ENCODE measurements around the gene TBPL1.
"Not testable (repeated sequence)": the region's sequence is repeated elsewhere in the genome, so short reads cannot be mapped to it uniquely, and the experiment has no call there.

Gene TBPL1

DNA sequence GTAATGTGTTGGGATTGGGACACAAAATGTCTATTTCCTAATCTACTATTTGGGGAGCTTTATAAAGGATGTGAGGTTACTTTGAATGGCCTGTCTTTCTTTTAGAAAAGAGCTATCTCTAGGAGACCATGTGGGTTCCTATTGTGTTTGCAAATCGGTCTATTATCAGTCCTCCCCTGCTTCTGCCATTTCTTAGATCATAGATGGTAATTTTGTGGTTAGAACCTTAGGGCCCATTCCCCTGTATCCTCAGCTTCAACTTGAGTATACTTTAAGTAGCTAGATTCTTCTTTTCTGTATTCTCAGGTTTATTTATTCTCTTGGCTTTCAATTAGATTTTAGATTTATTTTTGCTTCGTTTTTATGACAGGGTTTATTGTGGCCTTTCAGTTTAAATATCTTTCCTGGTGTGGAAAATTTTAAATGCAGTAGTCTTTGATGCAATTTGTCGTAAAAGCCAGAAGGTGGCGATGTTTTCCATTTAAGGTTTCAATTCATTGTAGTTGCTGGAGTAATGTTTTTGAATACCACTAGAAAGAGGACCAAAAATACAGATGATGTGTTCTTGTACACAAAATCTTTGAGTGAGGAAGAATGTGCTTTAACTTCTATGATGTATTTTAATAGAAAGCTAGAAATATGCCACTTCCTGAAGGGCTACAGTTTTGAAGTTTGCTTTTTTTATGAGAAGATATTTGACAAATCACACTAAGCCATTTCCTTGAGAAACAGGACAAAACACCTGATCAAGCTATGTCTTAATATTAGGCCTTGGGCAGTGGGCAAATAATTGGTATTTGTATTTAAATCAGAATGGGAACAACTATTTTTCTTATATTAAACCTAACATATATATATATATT is 20.3 kb downstream of the TBPL1 start:
- DNase-seq (ENCODE audit: low spot score): peak; percentile 78

DNA sequence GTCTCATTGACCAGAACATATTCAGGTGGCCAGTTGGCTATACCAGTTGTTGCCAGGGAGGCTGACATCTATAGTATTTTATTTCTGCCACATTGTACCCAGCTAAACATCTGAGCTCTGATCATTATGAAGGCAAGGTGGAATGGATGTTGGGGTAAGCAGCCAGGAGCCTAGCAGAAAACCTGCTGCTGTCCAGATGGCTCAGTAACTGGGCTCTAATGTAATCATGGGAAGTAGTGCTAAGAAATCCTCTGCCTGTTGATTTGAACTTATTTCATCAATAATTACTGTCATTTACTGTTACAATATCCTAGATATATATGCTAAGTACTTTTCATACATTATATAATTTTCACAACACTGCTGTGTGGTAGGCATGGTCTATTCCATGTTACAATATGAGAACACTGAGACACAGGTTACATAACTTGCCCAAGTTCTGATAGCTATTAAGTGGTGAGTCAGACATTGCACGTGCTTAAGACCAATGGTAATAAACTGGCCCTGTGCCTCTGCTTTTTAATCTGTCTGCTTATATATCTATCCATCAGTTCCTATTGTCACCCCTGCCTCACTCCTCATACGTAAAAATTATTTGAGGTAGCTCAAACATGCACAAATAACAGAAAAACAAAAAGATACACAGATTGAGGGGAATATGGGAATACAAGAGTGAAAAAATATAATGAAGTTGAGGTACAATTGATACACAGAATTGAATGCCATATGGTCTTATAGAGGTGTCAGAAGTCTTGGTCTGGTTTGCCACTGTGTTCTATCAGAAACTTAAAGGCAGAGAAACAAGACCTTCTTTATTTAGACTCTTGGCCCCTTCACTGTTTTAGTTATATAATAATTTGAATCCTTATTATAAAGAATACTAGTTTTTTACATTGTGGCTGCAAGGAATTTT is 25.2 kb downstream of the TBPL1 start:
- DNase-seq (ENCODE audit: low spot score): peak; percentile 9

DNA sequence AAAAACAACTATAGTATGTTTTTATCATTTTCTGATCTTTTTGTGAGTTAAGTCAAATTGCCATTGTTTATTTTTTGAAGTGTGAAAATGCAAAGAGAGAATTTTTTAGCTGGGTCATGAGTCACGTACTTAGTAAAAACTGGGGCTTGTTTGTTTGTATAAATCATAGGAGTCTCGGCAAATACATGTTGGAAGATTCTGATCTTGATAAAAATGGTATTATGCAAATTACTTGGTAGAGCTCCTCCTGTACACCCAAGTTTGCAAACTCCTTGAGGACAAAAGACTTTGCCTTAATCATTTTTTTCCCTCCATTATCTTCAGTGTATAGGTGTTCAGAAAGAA is 25.8 kb downstream of the TBPL1 start:
- DNase-seq (ENCODE audit: low spot score): no peak

DNA sequence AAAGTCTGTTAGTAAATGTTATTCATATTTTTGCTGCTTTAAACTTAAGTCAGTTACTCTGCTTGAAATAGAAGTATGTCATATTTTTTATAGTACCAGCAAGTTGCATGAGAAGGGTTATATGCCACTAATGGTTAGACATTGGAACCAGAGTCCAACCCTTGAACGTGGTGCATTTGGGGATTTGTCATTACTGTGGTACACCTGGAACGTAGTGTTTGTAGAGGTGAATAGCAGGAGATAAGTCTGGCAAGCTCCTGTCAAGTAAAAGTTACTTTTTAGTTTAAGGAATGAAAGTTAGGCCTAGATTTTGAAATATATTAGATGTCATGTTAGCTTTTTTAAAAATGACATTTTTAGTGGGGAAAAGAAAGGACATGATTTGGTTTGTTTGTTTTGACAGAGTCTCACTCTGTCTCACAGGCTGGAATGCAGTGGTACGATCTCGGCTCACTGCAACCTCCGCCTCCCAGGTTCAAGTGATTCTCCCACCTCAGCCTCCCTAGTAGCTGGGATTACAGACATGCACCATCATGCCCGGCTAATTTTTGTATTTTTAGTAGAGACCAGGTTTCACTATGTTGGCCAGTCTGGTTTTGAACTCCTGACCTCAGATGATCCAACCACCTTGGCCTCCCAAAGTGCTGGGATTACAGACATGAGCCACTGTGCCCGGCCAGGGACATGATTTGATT is 26.4 kb downstream of the TBPL1 start:
- not testable (repeated sequence) for DNase-seq (ENCODE audit: low spot score)

DNA sequence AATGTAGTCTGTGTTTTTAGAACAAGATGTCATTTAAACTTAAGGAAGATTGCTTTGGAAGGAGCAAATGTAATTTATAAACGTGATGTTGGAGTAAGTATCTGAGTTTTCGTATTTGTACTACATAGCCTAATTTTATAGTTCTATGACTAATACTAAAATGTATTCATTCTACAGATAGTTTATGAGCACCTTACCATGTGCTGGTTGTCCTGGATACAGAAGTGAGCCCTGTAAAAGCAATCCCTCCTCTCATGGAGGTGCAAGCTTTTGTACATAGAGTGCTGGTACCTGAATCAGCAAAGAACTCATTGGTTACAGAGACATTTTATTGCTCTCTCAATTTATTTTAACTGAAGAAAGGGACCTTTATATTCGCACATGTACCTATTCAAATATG is 27.1 kb downstream of the TBPL1 start:
- DNase-seq (ENCODE audit: low spot score): no peak

DNA sequence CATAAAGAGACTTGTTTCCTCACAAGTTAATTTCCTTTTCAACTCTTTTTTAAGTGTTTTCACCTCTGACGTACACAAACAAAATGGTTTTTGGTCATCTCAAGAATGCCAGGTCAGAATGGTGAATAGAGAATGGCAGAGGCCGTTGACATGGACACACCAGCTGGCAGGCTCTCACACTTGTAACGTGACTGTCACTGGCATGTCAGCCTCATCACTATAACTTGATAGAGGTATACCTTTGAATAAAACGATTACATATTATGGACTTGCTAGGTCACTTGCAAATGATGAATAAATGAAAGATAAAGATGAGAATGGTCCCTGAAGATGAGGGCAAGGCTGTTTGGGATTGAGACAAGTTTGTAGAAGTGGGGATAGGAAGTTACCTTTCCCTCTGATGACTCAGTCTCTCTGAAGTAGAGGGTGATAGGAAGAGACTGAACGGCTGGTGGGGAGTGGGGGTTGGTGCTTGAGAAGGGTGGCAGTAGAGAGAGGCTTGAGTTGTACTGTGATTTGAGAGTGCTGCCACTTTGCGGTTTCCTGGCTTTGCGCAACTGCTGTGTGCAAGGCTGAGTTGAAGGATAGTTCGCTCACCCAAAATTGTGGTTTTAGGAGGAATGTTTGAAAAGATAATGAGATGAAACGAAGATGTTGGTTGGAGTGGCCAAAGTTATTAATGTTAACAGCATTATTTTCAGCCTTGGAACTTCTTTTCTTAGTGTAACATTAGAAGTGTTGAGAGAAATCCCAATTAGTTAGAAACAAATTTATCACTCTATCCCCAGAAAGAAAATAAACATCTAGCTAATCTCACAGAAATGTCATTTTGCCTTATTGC is 30.3 kb downstream of the TBPL1 start:
- no peak for DNase-seq (ENCODE audit: low spot score)

DNA sequence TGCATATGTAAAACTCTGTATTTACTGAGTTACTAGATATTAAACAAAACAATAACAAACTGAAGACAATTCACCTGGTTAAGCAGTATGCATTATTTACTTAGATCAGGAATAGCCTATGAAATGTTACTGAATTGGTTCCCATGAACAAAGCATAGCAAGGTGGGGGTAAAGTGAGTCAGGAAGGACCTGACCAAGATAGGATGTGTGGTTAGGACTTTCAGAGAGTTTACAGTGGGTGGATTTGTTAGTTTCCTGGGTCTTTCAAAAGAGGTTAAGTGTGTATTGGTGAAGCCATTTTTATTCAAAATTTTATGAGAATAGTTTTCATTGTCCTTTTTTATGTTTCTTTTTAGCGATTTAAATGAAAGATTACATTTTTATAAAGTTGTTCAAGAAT is 32.9 kb downstream of the TBPL1 start:
- DNase-seq (ENCODE audit: low spot score): no peak

DNA sequence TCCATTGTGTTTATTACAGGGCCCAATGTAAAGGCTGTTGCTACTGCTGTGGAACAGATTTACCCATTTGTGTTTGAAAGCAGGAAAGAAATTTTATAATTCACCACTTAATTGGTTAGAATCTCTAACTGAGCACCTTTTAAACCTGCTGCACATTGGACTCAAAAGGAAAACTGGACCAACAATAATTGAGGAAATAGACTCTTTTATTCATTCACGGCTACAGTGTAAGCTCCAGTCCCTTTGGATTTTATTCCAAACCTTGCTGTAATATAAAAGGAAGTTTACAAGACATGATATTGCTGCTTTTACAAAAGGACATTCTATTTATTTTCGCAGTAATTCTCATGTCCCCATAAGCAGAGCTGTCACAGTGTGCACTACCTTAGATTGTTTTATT is 33.9 kb downstream of the TBPL1 start:
- no peak for DNase-seq (ENCODE audit: low spot score)

DNA sequence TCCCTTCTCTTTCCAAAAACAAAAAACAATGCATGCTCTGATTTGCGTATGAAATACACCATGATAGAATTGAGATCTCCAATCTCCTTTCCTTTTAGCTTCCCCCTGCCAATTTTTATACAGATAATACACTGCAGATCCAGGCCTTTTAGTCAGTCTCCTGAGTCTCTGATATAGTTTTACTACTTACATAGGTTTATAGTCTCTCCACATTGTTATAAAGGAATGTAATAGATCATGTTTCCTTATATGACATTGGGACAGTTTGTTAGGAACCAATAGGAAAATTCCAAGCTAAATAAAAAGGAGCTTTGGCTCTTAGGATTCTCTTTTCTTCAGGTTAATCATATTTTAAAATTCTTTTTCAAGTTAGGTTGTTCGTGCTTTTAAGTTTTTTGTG is 36.5 kb downstream of the TBPL1 start:
- DNase-seq (ENCODE audit: low spot score): no peak

DNA sequence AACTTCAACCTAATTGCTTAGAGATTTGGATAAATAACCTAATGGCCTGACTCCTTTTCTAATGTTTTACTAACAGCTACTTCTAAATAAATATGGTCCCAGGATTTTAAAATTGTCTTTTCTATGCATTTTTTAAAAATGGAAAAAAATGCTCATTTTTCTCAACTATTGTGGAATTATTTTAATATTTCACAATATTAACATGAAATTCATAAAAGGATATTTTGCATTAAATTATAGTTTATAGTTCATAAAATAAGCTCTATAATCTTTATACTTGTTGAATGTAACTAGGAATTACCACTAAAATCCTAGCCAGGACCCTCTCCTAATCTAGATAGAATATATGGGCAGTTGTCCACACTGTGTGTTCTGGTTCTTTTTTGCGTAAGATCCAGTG is 37.3 kb downstream of the TBPL1 start:
- no peak for DNase-seq (ENCODE audit: low spot score)

DNA sequence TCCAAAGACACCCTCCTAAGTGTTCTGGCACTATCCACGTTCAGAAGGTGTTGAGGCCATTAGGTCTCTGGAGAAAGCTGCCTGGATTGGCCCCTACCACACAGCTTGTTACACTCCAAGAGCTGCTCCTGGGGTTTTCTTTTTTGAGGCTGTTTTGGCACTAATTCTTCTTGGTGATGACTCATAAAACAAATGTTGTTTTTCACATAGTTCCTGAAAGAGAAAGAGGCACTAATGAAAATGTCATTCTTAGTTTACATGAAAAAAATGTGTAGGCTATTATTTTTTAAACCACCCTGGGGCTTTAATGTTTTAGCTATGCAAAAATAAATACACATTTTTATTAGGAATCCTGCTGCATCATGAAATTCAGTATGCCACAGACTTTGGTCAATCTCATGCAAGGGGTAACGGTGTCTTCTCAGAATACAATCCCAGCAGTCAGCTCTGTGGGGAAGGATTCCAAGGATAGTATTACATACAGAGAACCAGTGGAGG is 38.1 kb downstream of the TBPL1 start:
- DNase-seq (ENCODE audit: low spot score): peak; percentile 5

DNA sequence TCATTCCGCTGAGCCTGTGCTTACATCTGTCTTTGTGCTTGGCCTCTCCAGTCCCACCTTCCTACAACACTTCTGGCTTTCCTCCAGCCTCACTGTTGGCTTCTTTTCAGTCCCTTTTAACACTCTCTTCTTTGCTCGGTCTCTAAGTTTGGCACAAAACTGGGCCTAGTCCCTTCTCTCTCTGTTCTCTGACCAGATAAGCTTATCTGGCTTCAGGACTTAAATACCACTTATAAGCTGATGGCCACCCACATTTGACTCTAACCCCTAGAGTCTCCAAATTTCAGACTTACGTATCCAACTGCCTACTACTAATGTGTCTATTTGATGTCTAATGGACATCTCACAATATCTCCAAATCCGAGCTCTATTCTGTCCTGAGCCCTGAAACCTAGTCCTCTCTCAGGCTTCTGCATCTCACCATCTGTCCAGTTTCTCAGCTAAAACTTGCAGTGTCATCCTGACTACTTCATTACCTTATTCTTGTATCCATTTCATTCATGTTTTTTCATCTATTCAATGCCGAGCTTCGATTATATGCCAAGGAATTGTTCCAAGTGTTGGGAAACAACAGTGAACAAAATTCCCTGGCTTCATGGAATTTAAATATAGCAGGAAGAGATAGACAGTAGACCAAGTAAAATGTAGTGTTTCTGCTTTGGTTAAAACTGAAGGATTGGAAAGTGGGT is 40.1 kb downstream of the TBPL1 start:
- DNase-seq (ENCODE audit: low spot score): no peak

DNA sequence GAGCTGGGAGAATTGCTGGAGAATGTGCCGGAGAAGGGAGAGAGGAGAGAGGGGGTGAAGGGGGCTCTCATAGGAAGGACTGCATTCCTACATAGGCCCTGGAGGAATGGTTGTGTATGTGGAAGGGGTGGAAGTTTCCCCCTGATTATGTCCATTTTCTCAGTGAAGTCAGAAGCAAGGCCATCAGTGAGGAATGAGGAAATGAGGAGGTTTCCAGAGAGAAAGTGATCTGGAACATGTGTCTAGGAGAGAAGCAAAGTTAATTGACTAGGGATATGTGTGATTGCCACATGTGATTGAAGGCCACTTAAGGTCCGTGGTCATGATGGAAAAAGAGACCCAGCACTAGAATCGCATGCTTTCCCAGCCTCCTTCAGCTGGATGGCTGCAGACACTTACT is 42.3 kb downstream of the TBPL1 start:
- no peak for DNase-seq (ENCODE audit: low spot score)

DNA sequence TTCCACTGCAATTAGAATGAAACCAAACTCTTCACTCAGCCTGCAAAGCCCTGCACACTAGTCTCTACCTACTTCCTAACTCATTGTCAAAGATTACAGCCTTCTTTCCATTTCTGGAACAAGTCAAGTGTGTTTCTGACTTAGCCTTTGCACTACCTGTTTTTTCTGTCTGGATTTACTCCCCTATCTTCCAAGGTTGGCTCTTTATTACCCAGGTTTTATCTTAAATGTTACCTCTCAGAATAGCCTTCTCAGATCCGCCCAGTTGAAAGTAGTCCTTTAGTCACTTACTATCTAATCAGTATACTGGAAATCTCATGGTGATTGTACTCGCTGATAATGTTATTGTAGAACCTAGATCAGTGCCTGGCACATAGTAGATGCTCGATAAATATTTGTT is 42.7 kb downstream of the TBPL1 start:
- no peak for DNase-seq (ENCODE audit: low spot score)

DNA sequence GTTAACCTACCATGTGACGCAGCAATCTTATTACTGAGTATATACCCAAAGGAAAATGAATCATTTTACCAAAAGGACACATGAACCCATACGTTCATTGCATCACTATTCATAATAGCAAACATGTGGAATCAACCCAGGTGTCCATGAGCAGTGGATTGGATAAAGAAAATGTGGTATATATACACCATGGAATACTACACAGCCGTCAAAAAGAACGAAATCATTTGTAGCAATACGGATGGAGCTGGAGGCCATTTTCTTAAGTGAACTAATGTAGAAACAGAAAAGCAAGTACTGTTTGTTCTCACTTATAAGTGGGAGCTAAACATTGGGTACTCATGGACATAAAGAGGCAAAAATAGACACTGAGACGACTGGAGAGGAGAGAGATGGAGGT is 44.2 kb downstream of the TBPL1 start:
- DNase-seq (ENCODE audit: low spot score): no peak

DNA sequence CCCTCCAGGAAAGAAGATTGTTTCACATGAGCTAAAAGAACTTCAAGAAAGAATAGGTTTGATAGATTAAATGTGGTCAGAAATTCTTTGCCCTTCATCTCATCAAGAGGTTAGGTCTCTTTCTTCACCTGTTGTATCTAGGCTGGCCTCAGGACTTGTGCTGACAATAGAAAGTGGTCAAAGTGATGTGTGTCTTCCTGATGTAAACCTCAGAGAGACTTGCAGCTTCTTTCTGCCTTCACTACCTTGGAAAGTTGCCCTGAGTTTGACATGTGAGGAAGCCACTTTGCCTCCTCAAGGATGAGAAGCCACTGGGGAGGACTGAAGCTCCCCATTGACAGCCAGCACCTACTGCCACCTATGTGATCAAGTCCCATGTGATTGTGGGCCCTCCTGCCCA is 46.3 kb downstream of the TBPL1 start:
- DNase-seq (ENCODE audit: low spot score): no peak

DNA sequence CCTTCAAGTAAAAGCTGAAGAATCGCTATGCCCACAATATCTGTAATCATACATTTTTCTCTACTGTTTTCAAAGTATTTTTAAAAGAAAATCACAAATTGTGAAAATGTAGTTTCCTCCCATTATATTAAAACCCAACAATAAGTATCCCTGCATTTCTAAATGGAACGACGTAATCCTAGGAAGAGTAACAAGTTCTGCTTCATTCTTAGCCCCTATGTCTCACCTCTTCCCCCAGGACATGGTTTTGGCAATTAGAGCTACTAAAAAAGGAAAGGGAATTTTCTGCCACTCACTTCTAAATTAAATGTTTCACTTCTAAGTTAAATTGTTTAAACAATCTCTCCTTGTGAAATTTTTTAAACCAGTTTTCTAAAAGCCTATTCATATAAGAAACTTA is 47.4 kb downstream of the TBPL1 start:
- no peak for DNase-seq (ENCODE audit: low spot score)

DNA sequence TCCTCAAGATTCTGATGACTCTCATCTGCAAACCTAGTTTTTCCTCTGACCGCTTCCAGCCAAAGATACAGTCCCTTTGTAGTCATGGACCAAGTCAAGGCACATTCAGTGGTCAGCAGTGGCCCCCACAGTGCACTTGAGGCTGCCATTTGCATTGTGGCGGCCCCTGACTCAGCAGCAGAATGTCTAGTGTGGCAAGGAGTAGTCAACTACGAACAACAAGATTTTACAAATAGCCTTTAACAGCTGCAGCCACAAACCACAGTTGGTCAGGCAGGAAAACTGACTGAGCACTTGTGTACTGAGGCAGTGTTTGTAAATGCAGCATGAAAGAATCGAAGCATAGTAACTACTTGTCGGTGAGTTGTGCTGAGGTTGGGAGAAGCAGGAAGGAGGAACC is 49.8 kb downstream of the TBPL1 start:
- DNase-seq (ENCODE audit: low spot score): no peak

DNA sequence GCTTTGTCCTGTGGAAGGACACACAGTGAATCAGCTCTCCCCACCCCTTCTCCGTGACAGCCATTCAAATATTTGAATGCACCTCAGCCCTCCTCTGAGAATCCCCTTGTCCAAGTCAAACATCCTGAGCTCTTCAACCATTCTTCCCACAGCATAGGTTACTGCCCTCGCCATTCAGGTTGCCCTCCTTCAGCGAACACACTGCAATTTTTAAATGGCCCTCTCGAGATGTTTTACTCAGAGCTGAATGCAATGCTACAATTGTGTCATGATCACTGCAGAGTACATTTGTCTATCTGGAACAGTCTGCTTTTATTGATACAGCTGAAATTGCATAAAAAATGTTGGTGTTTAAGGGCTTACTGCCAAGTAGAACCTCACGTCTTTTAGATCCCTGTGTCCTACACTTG is 50.5 kb downstream of the TBPL1 start:
- no peak for DNase-seq (ENCODE audit: low spot score)

DNA sequence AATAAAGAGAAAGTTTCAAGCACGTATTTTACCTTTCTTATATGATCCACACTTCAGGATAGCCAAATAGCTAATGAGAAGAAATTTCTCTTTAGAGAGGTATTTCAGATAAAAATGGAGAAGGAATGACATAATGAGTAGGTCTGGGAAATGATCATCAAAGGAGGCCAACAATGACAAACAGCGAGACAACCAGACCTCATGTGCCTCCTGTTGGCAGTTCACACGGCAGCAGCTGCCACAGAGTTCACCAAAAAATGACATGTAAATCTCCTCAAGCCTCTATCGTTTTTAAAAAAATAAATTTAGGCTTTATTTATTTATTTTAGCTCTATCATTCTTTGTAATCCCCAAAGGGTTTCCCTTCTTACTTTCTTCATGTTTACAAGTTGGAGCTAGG is 51.7 kb downstream of the TBPL1 start:
- peak; percentile 18 for DNase-seq (ENCODE audit: low spot score)

DNA sequence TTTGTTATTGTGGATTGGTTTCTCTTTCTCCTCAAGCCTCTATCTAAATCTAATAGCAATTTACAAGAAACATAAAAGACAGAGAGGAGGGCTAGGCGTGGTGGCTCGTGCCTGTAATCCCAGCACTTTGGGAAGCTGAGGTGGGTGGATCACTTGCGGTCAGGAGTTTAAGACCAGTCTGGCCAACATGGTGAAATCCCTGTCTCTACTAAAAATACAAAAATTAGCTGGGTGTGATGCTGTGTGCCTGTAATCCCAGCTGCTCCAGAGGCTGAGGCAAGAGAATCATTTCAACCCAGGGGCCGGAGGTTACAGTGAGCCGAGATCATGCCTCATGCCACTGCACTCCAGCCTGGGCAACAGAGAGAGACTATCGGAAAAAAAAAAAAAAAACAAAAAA is 52.8 kb downstream of the TBPL1 start:
- no peak for DNase-seq (ENCODE audit: low spot score)
